ENCODE data around the gene SFXN5. TPM values are rescaled to one million over a fixed set of nuclear protein-coding genes. Genes with fewer than 3 reads are reported as not detected.

SFXN5 gene
- total RNA-seq, 1 experiment from 2014 or later, result 15.2 TPM

DNA sequence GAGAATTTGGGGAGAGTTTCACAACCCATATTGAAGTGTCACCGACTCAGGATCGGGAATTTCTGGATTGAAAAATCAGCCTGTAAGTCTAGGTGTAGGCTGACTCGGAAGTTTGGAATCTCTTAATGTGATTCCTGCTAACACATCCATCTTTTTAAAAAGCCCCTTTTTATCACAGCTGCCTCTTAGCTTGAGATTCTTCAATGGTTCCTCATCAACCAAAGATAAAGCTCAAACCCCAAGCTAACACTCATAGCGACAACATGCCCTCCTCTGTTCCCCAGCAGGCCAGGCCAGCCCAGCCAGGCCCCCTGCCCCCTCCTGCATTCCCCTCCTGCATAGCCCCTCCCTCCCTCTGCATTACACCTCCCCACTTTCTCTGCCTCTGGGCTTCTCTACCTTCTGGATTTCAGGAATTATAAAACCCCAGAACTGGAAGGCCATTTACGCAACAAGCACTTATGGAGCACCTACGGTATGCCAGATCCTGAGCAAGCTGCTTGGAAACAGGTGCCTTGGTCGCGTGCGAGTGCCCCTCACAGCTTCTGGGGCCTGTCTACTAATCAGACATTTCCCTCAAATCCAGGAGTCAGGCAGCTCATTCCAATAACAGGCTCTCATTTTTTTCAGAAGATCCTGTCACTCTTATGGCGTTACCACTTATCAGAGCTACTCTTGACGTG is 90.8 kb downstream of the SFXN5 start:
- POLR2A ChIA-PET (ENCODE audit: unreplicated experiment), result interaction anchor here (0.6 kb wide), 2 partner anchors 70 to 253 kb away, joined by 3 to 5 read pairs; partner anchors contain the start of gene CCT7
- DNase-seq, result peak; percentile 6 to 64
- CTCF ChIA-PET, result no interaction called here

DNA sequence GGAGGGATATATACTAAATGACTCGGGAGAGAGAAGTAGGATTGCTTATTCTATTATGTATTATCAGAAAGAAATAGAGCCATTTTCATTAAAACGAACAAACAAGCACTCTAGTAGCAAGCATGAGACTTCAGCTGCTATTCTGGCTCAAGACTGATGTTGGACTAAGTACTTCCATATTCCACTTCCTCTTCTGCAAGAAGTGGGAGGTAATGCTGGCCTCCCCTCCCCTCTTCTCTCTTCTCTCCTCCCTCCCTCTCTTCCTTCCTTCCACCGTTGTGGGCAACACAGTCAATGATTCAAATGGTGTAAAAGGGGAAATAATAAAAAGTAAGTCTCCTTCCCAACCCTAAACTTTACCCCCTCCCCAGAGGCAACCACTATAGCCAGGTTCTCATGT is 91.6 kb downstream of the SFXN5 start:
- intact Hi-C loops (cut with micrococcal nuclease; ENCODE audit: unreplicated experiment), result no loop called here
- Histone ChIP-seq H4K20me1 (ENCODE audit: insufficient read depth) (no peaks in the 10 kb centered on the region), H3K4me3 (no peak overlapping the region), H3K36me3 (ENCODE audit: low read depth) (no peaks in the 10 kb centered on the region), H3K27me3 (ENCODE audit: insufficient read depth, low read depth) (no peaks in the 10 kb centered on the region), H3K9me3 (ENCODE audit: insufficient read depth, low read depth) (no peaks in the 10 kb centered on the region), H3K9me2 (ENCODE audit: insufficient read depth) (no peaks in the 10 kb centered on the region), H3K27ac (no peak overlapping the region), H3F3A (ENCODE audit: insufficient read depth, low read depth) (no peaks in the 10 kb centered on the region), H3K4me1 (replicated peaks; ENCODE audit: insufficient read depth) (no peaks in the 10 kb centered on the region; the same call in 1 of the 2 replicates), H2AFZ (no peak overlapping the region), H3K79me2 (ENCODE audit: low read depth) (no peaks in the 10 kb centered on the region), H3K4me2 (no peak overlapping the region)
- TF ChIP-seq, protein P1, sequence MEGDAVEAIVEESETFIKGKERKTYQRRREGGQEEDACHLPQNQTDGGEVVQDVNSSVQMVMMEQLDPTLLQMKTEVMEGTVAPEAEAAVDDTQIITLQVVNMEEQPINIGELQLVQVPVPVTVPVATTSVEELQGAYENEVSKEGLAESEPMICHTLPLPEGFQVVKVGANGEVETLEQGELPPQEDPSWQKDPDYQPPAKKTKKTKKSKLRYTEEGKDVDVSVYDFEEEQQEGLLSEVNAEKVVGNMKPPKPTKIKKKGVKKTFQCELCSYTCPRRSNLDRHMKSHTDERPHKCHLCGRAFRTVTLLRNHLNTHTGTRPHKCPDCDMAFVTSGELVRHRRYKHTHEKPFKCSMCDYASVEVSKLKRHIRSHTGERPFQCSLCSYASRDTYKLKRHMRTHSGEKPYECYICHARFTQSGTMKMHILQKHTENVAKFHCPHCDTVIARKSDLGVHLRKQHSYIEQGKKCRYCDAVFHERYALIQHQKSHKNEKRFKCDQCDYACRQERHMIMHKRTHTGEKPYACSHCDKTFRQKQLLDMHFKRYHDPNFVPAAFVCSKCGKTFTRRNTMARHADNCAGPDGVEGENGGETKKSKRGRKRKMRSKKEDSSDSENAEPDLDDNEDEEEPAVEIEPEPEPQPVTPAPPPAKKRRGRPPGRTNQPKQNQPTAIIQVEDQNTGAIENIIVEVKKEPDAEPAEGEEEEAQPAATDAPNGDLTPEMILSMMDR (conservative IDR thresholded peaks at IDR 0.05), result no peak
- ChIA-PET POLR2A (ENCODE audit: unreplicated experiment) (no interaction called here), CTCF (no interaction called here)
- BruUV-seq (replicated peaks), result no TSS peak
- no peak for DNase-seq

More for the DNA sequence above, 90.8 kb downstream of the SFXN5 start:
- no peak overlapping the region for H3K4me2 ChIP-seq
- H3K4me3 ChIP-seq, result no peak overlapping the region
- H4K20me1 ChIP-seq (ENCODE audit: insufficient read depth), result no peaks in the 10 kb centered on the region
- no peaks in the 10 kb centered on the region for H3K36me3 ChIP-seq (ENCODE audit: low read depth)
- H2AFZ ChIP-seq, result no peak overlapping the region
- H3K27ac ChIP-seq, result no peak overlapping the region
- H3K79me2 ChIP-seq (ENCODE audit: low read depth), result no peaks in the 10 kb centered on the region
- H3K9me2 ChIP-seq (ENCODE audit: insufficient read depth), result no peaks in the 10 kb centered on the region
- no peaks in the 10 kb centered on the region for H3K27me3 ChIP-seq (ENCODE audit: insufficient read depth, low read depth)
- no TSS peak for BruUV-seq (replicated peaks)
- TF ChIP-seq, protein P1 (conservative IDR thresholded peaks at IDR 0.05), result no peak
- no peak for TF ChIP-seq EZH2 (IDR thresholded peaks at IDR 0.05; ENCODE audit: low read depth)
- intact Hi-C loops (cut with micrococcal nuclease; ENCODE audit: unreplicated experiment), result no loop called here
- no peaks in the 10 kb centered on the region for H3K9me3 ChIP-seq (ENCODE audit: insufficient read depth, low read depth)
- H3K4me1 ChIP-seq (replicated peaks; ENCODE audit: insufficient read depth), result no peaks in the 10 kb centered on the region; the same call in 1 of the 2 replicates
- no peaks in the 10 kb centered on the region for H3F3A ChIP-seq (ENCODE audit: insufficient read depth, low read depth)

DNA sequence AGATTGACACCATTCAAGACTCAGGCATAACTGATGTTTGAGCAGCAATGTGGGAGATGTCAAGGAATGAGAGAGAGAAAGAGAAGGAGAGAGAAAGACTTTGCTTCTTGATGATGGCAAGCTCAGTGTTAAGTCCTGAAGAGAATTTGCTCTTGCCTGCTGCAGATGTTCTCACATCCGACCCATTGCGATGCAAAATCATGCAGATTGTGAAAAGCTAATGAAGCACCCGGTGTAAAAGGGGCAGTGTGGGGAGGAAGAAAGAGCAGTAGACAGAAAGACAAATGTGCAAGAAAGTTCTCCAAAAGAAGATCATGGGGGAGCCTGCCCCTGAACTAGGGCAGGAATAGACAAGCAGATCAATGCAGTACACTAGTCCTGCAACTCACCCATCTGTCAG is 96.5 kb downstream of the SFXN5 start:
- no peak for DNase-seq
- H3K36me3 ChIP-seq (ENCODE audit: low read depth), result no peaks in the 10 kb centered on the region
- no peak overlapping the region for H3K27ac ChIP-seq
- no peak overlapping the region for H3K4me3 ChIP-seq
- POLR2A ChIA-PET (ENCODE audit: unreplicated experiment), result no interaction called here
- H3K9me2 ChIP-seq (ENCODE audit: insufficient read depth), result no peaks in the 10 kb centered on the region
- intact Hi-C loops (cut with micrococcal nuclease; ENCODE audit: unreplicated experiment), result no loop called here
- no peaks in the 10 kb centered on the region; the same call in 1 of the 2 replicates for H3K4me1 ChIP-seq (replicated peaks; ENCODE audit: insufficient read depth)
- no peaks in the 10 kb centered on the region for H3K27me3 ChIP-seq (ENCODE audit: insufficient read depth, low read depth)
- CTCF ChIA-PET, result interaction anchor here (2.5 kb wide), 1 partner anchor 81 kb away, joined by 26 read pairs; no protein-coding TSS in a partner anchor
- H3K9me3 ChIP-seq (ENCODE audit: insufficient read depth, low read depth), result no peaks in the 10 kb centered on the region
- no peaks in the 10 kb centered on the region for H3F3A ChIP-seq (ENCODE audit: insufficient read depth, low read depth)
- H3K79me2 ChIP-seq (ENCODE audit: low read depth), result no peaks in the 10 kb centered on the region
- no TSS peak for BruUV-seq (replicated peaks)
- no peak overlapping the region for H2AFZ ChIP-seq
- no peaks in the 10 kb centered on the region for H4K20me1 ChIP-seq (ENCODE audit: insufficient read depth)
- H3K4me2 ChIP-seq, result no peak overlapping the region
- TF ChIP-seq, protein P1 (conservative IDR thresholded peaks at IDR 0.05), result no peak
- TF ChIP-seq EZH2 (IDR thresholded peaks at IDR 0.05; ENCODE audit: low read depth), result no peak

Measured in PC-9 (cell line).